Neural cell (in vitro differentiated cells): ENCODE results near the gene PCGF3. TPM values are rescaled to one million over a fixed set of nuclear protein-coding genes. Genes with fewer than 3 reads are reported as not detected.

Experiments used
- H2AFZ ChIP-seq: fragments of 200-600, 300-800 bp; sonication (generic), shearing (Covaris generic); 2 replicates; pipeline ENCODE4 v1.6.0; 2014; ENCODE audit warnings: low read depth, mild to moderate bottlenecking, antibody characterized with exemption, low read length, moderate library complexity
- H3F3A ChIP-seq: fragments of 200-600 bp; shearing (Covaris generic); 2 replicates; pipeline ENCODE4 v1.6.1; 2016; ENCODE audit warnings: mild to moderate bottlenecking, moderate library complexity, mixed read lengths, antibody characterized with exemption, low read length; ENCODE audit not compliant: insufficient read depth, poor library complexity, severe bottlenecking
- H3K27ac ChIP-seq: fragments of 200-600, 300-800 bp; sonication (generic), shearing (Covaris generic); 2 replicates; pipeline ENCODE4 v1.5.1; 2014; ENCODE audit warnings: mild to moderate bottlenecking, low read length, moderate library complexity
- H3K27me3 ChIP-seq: fragments of 300-800, 200-600 bp; sonication (generic), shearing (Covaris generic); 2 replicates; pipeline ENCODE4 v1.6.0; 2014; ENCODE audit warnings: mild to moderate bottlenecking, low read depth, low read length, moderate library complexity; ENCODE audit not compliant: insufficient read depth
- H3K36me3 ChIP-seq: fragments of 300-800, 200-600 bp; sonication (generic), shearing (Covaris generic); 2 replicates; pipeline ENCODE4 v1.5.1; 2014; ENCODE audit warnings: mild to moderate bottlenecking, antibody characterized with exemption, low read length, moderate library complexity; ENCODE audit not compliant: insufficient read depth
- H3K4me2 ChIP-seq: fragments of 300-800, 200-600 bp; sonication (generic), shearing (Covaris generic); 2 replicates; pipeline ENCODE4 v1.6.0; 2014; ENCODE audit warnings: mild to moderate bottlenecking, low read length
- H3K4me3 ChIP-seq: fragments of 300-800, 200-600 bp; sonication (generic), shearing (Covaris generic); 2 replicates; pipeline ENCODE4 v1.5.1; 2014; ENCODE audit warnings: mild to moderate bottlenecking, low read length, moderate library complexity
- H3K79me2 ChIP-seq: fragments of 200-600 bp; shearing (Covaris generic); replicated peaks from 2 replicates; pipeline ENCODE4 v1.6.0; 2014; ENCODE audit warnings: mild to moderate bottlenecking, low read length, moderate library complexity; ENCODE audit not compliant: insufficient read depth
- H3K9ac ChIP-seq: fragments of 300-800, 200-600 bp; sonication (generic), shearing (Covaris generic); 2 replicates; pipeline ENCODE4 v1.6.1; 2016; ENCODE audit warnings: mild to moderate bottlenecking, low read length, mixed read lengths
- H3K9me2 ChIP-seq: fragments of 200-600 bp; shearing (Covaris generic); 2 replicates; pipeline ENCODE4 v1.6.1; 2016; ENCODE audit warnings: mild to moderate bottlenecking, low read length, mixed read lengths; ENCODE audit not compliant: insufficient read depth
- H3K9me3 ChIP-seq: fragments of 200-600, 300-800 bp; sonication (generic), shearing (Covaris generic); 2 replicates; pipeline ENCODE4 v1.6.1; 2016; ENCODE audit warnings: mild to moderate bottlenecking, mixed run types, low read length, moderate library complexity, mixed read lengths
- H4K20me1 ChIP-seq: fragments of 200-600 bp; shearing (Covaris generic); 2 replicates; pipeline ENCODE4 v1.6.1; 2016; ENCODE audit warnings: mild to moderate bottlenecking, mixed run types; ENCODE audit not compliant: insufficient read depth
- EP300 ChIP-seq: fragments of 450-650 bp; conservative IDR thresholded peaks from 2 replicates; pipeline ENCODE4 v1.6.1; 2014; ENCODE audit warnings: antibody characterized with exemption, mild to moderate bottlenecking, moderate library complexity; ENCODE audit not compliant: poor library complexity, severe bottlenecking
- EZH2 ChIP-seq: fragments of 200-600, 300-800 bp; shearing (Covaris generic), sonication (generic); IDR thresholded peaks from 2 replicates; pipeline ENCODE4 v1.6.1; 2014; ENCODE audit warnings: antibody characterized with exemption, low read length, borderline replicate concordance, mild to moderate bottlenecking; ENCODE audit not compliant: insufficient read depth, poor library complexity, severe bottlenecking
- MXI1 ChIP-seq: fragments of 450-650 bp; conservative IDR thresholded peaks from 2 replicates; pipeline ENCODE4 v1.6.1; 2014; ENCODE audit warnings: antibody characterized with exemption, mild to moderate bottlenecking; ENCODE audit not compliant: poor library complexity, severe bottlenecking
- POLR2AphosphoS5 ChIP-seq: IDR thresholded peaks from 2 replicates; pipeline ENCODE4 v1.6.1; 2012
- RAD21 ChIP-seq: fragments of 450-650 bp; conservative IDR thresholded peaks from 2 replicates; pipeline ENCODE4 v1.6.1; 2014; ENCODE audit warnings: antibody characterized with exemption, mild to moderate bottlenecking, moderate library complexity
- REST ChIP-seq: IDR thresholded peaks from 2 replicates; pipeline ENCODE4 v1.6.1; 2012; ENCODE audit warnings: borderline replicate concordance
- SMC3 ChIP-seq: fragments of 450-650 bp; conservative IDR thresholded peaks from 2 replicates; pipeline ENCODE4 v1.6.1; 2014; ENCODE audit warnings: antibody characterized with exemption, mild to moderate bottlenecking, moderate library complexity; ENCODE audit not compliant: poor library complexity
- TAF1 ChIP-seq: IDR thresholded peaks from 2 replicates; pipeline ENCODE4 v1.6.1; 2012; ENCODE audit warnings: low read depth
- polyA plus RNA-seq: library from polyadenylated mRNA; depleted of rRNA; stranded (reverse); fragments of >200 nt; gene quantifications from 2 replicates; pipeline ENCODE4 v1.2.3, GENCODE V29; 2014
- TF ChIP-seq, protein P1 (sequence below): fragments of 450-650 bp; IDR thresholded peaks from 2 replicates; pipeline ENCODE4 v1.5.1; 2014; ENCODE audit warnings: antibody characterized with exemption, mild to moderate bottlenecking, moderate library complexity; ENCODE audit not compliant: poor library complexity, severe bottlenecking

PCGF3 gene
- polyA plus RNA-seq, 1 donor from 2014 or later: 117 TPM

DNA sequence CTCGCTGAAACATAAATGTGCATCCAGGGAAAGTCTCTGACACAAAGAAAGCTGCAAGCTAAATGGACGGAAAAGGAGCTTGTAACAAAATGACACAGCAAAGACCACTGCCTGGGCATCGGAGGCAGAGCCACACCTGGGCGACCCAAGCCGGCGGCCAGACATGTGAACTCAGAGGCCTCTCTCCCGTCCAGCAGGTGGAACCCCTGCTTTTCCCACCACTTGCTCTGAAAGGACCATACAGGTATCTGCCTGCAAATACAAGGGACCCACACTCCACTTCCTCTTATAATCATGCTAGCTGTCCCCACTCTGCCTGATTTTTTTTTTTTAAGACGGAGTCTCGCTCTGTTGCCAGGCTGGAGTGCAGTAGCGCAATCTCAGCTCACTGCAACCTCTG lies 108.3 kb downstream of the PCGF3 start:
- H4K20me1 ChIP-seq: no peaks in the 10 kb centered on the region
- H3K4me3 ChIP-seq: no peak overlapping the region
- H3K27me3 ChIP-seq: no peaks in the 10 kb centered on the region
- no peaks in the 10 kb centered on the region for H3K9me2 ChIP-seq
- no peaks in the 10 kb centered on the region for H3K9me3 ChIP-seq
- no peak overlapping the region for H2AFZ ChIP-seq
- H3K36me3 ChIP-seq: no peaks in the 10 kb centered on the region
- H3F3A ChIP-seq: no peaks in the 10 kb centered on the region
- no peak overlapping the region for H3K4me2 ChIP-seq
- H3K27ac ChIP-seq: no peak overlapping the region
- no peak overlapping the region for H3K9ac ChIP-seq
- H3K79me2 ChIP-seq: no peaks in the 10 kb centered on the region
- no peak for TF ChIP-seq REST
- TF ChIP-seq TAF1: no peak
- TF ChIP-seq RAD21: no peak
- no peak for TF ChIP-seq POLR2AphosphoS5
- TF ChIP-seq EP300: no peak
- TF ChIP-seq SMC3: no peak
- TF ChIP-seq EZH2: no peak
- no peak for TF ChIP-seq MXI1
- TF ChIP-seq, protein P1, sequence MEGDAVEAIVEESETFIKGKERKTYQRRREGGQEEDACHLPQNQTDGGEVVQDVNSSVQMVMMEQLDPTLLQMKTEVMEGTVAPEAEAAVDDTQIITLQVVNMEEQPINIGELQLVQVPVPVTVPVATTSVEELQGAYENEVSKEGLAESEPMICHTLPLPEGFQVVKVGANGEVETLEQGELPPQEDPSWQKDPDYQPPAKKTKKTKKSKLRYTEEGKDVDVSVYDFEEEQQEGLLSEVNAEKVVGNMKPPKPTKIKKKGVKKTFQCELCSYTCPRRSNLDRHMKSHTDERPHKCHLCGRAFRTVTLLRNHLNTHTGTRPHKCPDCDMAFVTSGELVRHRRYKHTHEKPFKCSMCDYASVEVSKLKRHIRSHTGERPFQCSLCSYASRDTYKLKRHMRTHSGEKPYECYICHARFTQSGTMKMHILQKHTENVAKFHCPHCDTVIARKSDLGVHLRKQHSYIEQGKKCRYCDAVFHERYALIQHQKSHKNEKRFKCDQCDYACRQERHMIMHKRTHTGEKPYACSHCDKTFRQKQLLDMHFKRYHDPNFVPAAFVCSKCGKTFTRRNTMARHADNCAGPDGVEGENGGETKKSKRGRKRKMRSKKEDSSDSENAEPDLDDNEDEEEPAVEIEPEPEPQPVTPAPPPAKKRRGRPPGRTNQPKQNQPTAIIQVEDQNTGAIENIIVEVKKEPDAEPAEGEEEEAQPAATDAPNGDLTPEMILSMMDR: no peak

DNA sequence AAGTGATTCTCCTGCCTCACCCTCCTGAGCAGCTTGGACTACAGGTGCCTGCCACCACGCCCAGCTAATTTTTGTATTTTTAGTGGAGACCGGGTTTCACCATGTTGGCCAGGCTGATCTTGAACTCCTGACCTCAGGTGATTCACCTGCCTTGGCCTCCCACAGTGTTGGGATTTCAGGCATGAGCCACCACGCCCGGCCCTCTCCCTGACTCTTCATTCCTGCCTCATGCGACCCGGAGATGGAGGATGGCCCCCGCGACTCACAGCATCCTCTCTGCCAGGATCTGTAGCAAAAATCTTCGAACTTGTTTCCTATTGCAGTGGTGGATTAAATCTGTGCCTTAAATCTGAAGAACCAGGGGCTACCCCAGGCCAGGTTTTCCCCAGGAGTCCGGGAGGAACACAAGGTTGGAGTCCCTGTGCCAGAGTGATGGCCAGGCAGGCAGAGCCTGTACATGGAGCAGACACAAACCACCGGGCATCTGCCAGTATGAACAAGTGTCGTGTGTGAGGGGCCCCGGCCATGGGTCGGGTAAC lies 108.7 kb downstream of the PCGF3 start:
- no peaks in the 10 kb centered on the region for H3K79me2 ChIP-seq
- H4K20me1 ChIP-seq: no peaks in the 10 kb centered on the region
- no peaks in the 10 kb centered on the region for H3F3A ChIP-seq
- no peaks in the 10 kb centered on the region for H3K9me3 ChIP-seq
- H2AFZ ChIP-seq: no peak overlapping the region
- H3K9ac ChIP-seq: no peak overlapping the region
- H3K36me3 ChIP-seq: no peaks in the 10 kb centered on the region
- no peak overlapping the region for H3K4me3 ChIP-seq
- H3K9me2 ChIP-seq: no peaks in the 10 kb centered on the region
- H3K27ac ChIP-seq: no peak overlapping the region
- no peak overlapping the region for H3K4me2 ChIP-seq
- H3K27me3 ChIP-seq: no peaks in the 10 kb centered on the region
- TF ChIP-seq EP300 (no peak), REST (no peak), POLR2AphosphoS5 (no peak), EZH2 (no peak), TAF1 (no peak), SMC3 (no peak), RAD21 (no peak), MXI1 (no peak)
- TF ChIP-seq, protein P1: no peak
